Transverse colon (tissue), 4 donors: Measurements from ENCODE around the gene SHISA7. TPM values are rescaled to one million over a fixed set of nuclear protein-coding genes. Genes with fewer than 3 reads are reported as not detected.

ENCODE experiments used
- DNase-seq: peaks from one replicate; pipeline ENCODE4 v3.0.0-alpha.2; 2019
- H3K27ac ChIP-seq, 4 donors: fragments of 200-600 bp; sonication (generic); 2 replicates each; pipeline ENCODE4 v1.5.1; 2016 to 2018; ENCODE audit warnings: inconsistent platforms in 4 of 4
- H3K27me3 ChIP-seq: fragments of 200-600 bp; sonication (generic); 2 replicates; pipeline ENCODE4 v1.5.1; 2017; ENCODE audit warnings: inconsistent platforms
- H3K36me3 ChIP-seq, 4 donors: fragments of 200-600 bp; sonication (generic); 2 replicates each; pipeline ENCODE4 v1.5.1; 2017 to 2019; ENCODE audit warnings: inconsistent platforms in 4 of 4
- H3K4me1 ChIP-seq, 4 donors: fragments of 200-600 bp; sonication (generic); 2 replicates each; pipeline ENCODE4 v1.5.1; 2017 to 2020; ENCODE audit warnings: inconsistent platforms in 4 of 4
- H3K4me3 ChIP-seq, 4 donors: fragments of 200-600 bp; sonication (generic); 1 replicate in 1 of 4; 2 replicates in 3 of 4; pipeline versions ENCODE4 v1.5.1 to v1.6.1; 2017 to 2019; ENCODE audit warnings: inconsistent platforms in 4 of 4
- H3K9me3 ChIP-seq, 2 donors: fragments of 200-600 bp; sonication (generic); 2 replicates each; pipeline ENCODE4 v1.5.1; 2017 to 2019; ENCODE audit warnings: inconsistent platforms in 2 of 2
- EP300 ChIP-seq: sonication (generic); formaldehyde crosslinking; IDR thresholded peaks from one replicate; pipeline ENCODE4 v1.6.1; 2017; ENCODE audit warnings: antibody characterized with exemption, low read depth
- POLR2A ChIP-seq: fragments of 450-650 bp; IDR thresholded peaks from one replicate; pipeline ENCODE4 v1.6.1; 2016; ENCODE audit warnings: antibody characterized with exemption, mild to moderate bottlenecking, moderate library complexity
- POLR2AphosphoS5 ChIP-seq, 3 donors: sonication (generic); formaldehyde crosslinking; IDR thresholded peaks; one replicate each; pipeline ENCODE4 v1.6.1; 2016; ENCODE audit warnings: antibody characterized with exemption in 3 of 3
- WGBS, 2 donors: methylation state at CpG; one replicate each; pipeline ENCODE4 v1.1.5; 2018; ENCODE audit warnings: low coverage in 1 of 2; 5-methylcytosine and 5-hydroxymethylcytosine counted together
- in situ Hi-C, 4 donors: fragments of 200-750 bp; cut with MboI; loops; one replicate each; pipeline versions ENCODE4 v1.15.0 to v1.15.1; 2017; ENCODE audit warnings: low sequenced_read_pairs in 3 of 4, low pct_ligation_motif_present in 1 of 4, low pct_unique_long_range_greater_than_20kb in 1 of 4
- intact Hi-C: fragments of 100-400 bp; cut with DNase I; formaldehyde crosslinking; loops from one replicate; pipeline ENCODE4 v1.15.1; 2023; ENCODE audit warnings: low total_unique reads
- total RNA-seq, 4 donors: library from RNA; depleted of rRNA; stranded (reverse); fragments of >200 nt; gene quantifications; one replicate each; pipeline ENCODE4 v1.1.0, GENCODE V29; 2016
- TF ChIP-seq, protein P1 (sequence below), 5 experiments: fragments of 200-600 bp in 3 of 5; fragments of 450-650 bp in 2 of 5; sonication (generic) in 3 of 5; IDR thresholded peaks; 1 replicate in 2 of 5; 2 replicates in 3 of 5; pipeline ENCODE4 v1.5.1; 2016 to 2017; ENCODE audit warnings: antibody characterized with exemption in 5 of 5, inconsistent platforms in 3 of 5, mild to moderate bottlenecking in 2 of 5, moderate library complexity in 1 of 5

The SHISA7 gene
- total RNA-seq, 4 donors from 2014 or later, result 0.75 TPM; not detected in 3

DNA sequence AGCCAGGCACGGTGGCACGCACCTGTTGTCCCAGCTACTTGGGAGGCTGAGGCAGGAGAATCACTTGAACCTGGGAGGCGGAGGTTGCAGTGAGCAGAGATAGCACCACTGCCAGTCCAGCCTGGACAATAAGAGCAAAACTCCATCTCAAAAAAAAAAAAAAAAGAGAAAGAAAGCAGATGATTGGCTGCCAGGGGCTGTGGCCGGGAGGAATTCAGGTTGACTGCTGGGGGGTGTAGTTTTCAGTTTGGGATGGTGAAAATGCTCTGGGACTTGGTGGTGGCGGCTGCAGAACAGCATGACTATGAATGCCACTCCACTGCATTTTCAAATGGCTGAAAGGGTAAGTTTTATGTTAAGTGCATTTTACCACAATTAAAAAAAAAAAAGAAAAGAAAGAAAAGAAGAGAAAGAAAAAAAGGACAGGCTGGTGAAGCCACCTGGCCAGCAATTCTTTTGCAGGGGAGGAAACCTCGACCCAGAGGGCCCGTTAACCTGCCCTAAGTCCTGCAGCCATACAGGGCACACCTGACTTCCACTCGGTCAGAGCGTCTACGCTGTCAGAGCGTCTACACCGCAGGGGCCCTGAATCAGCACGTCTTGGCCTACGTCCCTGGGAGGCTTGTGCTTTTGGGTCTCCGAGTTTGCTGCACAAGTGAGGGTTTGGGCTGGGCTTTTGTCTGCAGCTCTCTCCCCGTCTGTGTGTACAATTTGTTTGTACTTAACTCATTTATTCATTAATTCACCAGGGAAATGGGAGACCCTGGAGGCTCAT is 14.8 kb upstream of the SHISA7 start:
- 78 to 84% methylated on average over 7 to 16 of the region's 16 CpGs for WGBS, 2 donors
- H3K27me3 ChIP-seq, result peaks cover under 1% of the 10 kb centered on the region
- H3K9me3 ChIP-seq, result no peaks in the 10 kb centered on the region
- TF ChIP-seq, protein P1, sequence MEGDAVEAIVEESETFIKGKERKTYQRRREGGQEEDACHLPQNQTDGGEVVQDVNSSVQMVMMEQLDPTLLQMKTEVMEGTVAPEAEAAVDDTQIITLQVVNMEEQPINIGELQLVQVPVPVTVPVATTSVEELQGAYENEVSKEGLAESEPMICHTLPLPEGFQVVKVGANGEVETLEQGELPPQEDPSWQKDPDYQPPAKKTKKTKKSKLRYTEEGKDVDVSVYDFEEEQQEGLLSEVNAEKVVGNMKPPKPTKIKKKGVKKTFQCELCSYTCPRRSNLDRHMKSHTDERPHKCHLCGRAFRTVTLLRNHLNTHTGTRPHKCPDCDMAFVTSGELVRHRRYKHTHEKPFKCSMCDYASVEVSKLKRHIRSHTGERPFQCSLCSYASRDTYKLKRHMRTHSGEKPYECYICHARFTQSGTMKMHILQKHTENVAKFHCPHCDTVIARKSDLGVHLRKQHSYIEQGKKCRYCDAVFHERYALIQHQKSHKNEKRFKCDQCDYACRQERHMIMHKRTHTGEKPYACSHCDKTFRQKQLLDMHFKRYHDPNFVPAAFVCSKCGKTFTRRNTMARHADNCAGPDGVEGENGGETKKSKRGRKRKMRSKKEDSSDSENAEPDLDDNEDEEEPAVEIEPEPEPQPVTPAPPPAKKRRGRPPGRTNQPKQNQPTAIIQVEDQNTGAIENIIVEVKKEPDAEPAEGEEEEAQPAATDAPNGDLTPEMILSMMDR (IDR thresholded peaks at IDR 0.05), result no peak
- no peak for TF ChIP-seq POLR2A
- TF ChIP-seq EP300, result no peak
- no peak for TF ChIP-seq POLR2AphosphoS5 (IDR thresholded peaks at IDR 0.05)
- no peak overlapping the region for H3K4me3 ChIP-seq
- DNase-seq, result no peak
- intact Hi-C loops (no loop called here), in situ Hi-C loops (no loop called here)
- H3K4me1 ChIP-seq, result peaks cover 6 to 28% (median 20%) of the 10 kb centered on the region in 4 donors
- no peaks in the 10 kb centered on the region for H3K36me3 ChIP-seq
- H3K27ac ChIP-seq, result no peak overlapping the region

DNA sequence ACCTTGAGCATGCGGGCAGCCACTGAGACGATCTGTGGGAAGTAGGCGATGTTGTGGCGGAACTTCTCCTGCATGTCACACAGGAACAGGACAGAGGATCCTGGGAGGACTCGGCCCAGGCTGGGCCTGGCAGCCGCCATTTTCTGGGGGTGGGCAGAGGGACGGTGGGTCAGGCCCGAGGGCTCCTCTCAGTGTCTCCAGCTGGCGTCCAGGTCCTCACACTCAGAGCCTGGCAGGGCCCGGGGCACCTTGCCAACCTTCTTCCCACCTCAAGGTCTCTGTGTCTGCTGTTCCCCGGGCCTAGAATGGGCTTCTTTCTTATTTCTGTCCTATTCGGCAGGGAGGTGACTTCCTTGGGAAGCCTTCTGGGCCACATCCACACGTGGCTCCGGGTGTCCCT is 13.2 kb upstream of the SHISA7 start:
- no peak overlapping the region for H3K4me3 ChIP-seq
- no peak for TF ChIP-seq POLR2A
- no peak for TF ChIP-seq EP300
- TF ChIP-seq POLR2AphosphoS5 (IDR thresholded peaks at IDR 0.05), result no peak
- TF ChIP-seq, protein P1 (IDR thresholded peaks at IDR 0.05), result no peak
- H3K27me3 ChIP-seq, result peaks cover 16% of the 10 kb centered on the region
- 92% methylated on average over 14 of the region's 14 CpGs; no CpG with 5 or more reads in 1 of the 2 donors for WGBS, 2 donors
- in situ Hi-C loops, result no loop called here
- H3K9me3 ChIP-seq, result no peaks in the 10 kb centered on the region
- H3K36me3 ChIP-seq, result no peaks in the 10 kb centered on the region
- H3K4me1 ChIP-seq, result peaks cover 12 to 35% (median 27%) of the 10 kb centered on the region in 4 donors
- H3K27ac ChIP-seq, result no peak overlapping the region
- intact Hi-C loops, result no loop called here
- no peak for DNase-seq

DNA sequence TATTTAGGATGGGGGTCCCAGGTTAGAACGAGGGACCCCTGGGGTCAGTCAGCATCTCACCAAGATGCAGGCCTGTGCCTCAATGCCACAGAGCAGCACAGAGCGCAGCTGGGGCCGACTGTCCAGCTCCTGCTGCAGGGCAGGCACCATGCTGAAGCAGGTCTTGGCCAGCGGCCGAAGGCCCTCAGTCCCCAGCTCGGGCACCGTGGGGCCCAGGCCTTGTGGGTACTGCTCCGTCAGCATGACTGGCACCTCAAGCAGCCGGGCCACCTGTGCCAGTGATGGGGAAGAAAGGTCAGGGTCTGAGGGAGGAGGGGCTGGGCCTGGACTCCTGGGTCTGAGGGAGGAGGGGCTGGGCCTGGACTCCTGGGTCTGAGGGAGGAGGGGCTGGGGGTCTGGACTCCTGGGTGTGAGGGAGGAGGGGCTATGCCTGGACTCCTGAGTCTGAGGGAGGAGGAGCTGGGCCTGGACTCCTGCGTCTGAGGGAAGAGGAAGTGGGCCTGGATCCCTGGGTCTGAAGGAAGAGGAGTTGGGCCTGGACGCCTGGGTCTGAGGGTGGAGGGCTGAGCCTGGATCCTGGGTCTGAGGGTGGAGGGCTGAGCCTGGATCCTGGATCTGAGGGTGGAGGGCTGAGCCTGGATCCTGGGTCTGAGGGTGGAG is 12.6 kb upstream of the SHISA7 start:
- intact Hi-C loops, result no loop called here
- H3K27me3 ChIP-seq, result peaks cover 23% of the 10 kb centered on the region
- H3K27ac ChIP-seq, result no peak overlapping the region
- in situ Hi-C loops, result no loop called here
- H3K4me3 ChIP-seq, result no peak overlapping the region
- peaks cover 9 to 33% (median 25%) of the 10 kb centered on the region in 4 donors for H3K4me1 ChIP-seq
- H3K9me3 ChIP-seq, result no peaks in the 10 kb centered on the region
- H3K36me3 ChIP-seq, result no peaks in the 10 kb centered on the region
- WGBS, 2 donors, result 87 to 89% methylated on average over 3 to 11 of the region's 11 CpGs
- TF ChIP-seq EP300, result no peak
- TF ChIP-seq, protein P1 (IDR thresholded peaks at IDR 0.05), result no peak
- no peak for TF ChIP-seq POLR2A
- no peak for TF ChIP-seq POLR2AphosphoS5 (IDR thresholded peaks at IDR 0.05)
- DNase-seq, result no peak

DNA sequence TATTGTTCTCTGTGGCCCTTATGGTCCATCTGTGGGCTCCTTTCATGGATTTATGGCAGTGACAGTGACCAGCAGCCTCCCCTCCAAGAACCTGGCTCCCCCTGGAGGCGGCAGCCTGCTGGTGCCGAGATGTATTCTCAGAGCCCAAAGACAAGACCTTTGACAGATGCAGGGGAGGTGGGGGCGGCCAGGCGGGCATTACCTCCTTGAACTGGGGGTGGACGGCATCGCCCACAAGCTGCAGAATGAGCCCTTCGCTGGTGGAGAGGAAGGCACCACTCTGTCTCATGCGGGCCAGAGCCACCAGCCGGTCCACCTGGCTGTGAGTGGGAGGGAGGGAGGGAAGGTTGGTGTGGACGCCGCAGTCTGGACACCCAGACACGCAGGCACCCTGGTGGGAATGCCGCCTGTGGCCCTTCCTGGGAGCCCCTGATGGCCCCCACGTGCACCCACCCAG is 11.7 kb upstream of the SHISA7 start:
- Histone ChIP-seq H3K36me3 (no peaks in the 10 kb centered on the region), H3K9me3 (no peaks in the 10 kb centered on the region), H3K27me3 (peaks cover 27% of the 10 kb centered on the region), H3K4me1 (peaks cover 6 to 24% (median 18%) of the 10 kb centered on the region in 4 donors), H3K4me3 (no peak overlapping the region), H3K27ac (no peak overlapping the region)
- intact Hi-C loops, result no loop called here
- WGBS, 2 donors, result 73% methylated on average over 14 of the region's 14 CpGs; no CpG with 5 or more reads in 1 of the 2 donors
- no peak for TF ChIP-seq POLR2AphosphoS5 (IDR thresholded peaks at IDR 0.05)
- TF ChIP-seq EP300, result no peak
- TF ChIP-seq, protein P1 (IDR thresholded peaks at IDR 0.05), result peak; percentile 31 to 55 (median 44)
- DNase-seq, result no peak
- in situ Hi-C loops, result no loop called here
